ENCODE results near the gene DENND5A.
"Not testable (repeated sequence)": the region's sequence is repeated elsewhere in the genome, so short reads cannot be mapped to it uniquely, and the experiment has no call there.

Gene DENND5A

GRCh38 chr11:9176136-9176535 is 89.0 kb downstream of the DENND5A start:
- no peak for DNase-seq (ENCODE audit: low read depth)

- DNase-seq (ENCODE audit: low read depth) = no peak
These were observed 92.8 kb downstream of the DENND5A start for GRCh38 chr11:9172389-9172788.

- peak; percentile 51 for DNase-seq (ENCODE audit: low read depth)
These were observed 94.7 kb downstream of the DENND5A start for GRCh38 chr11:9170450-9170849.

GRCh38 chr11:9169595-9170295 is 95.4 kb downstream of the DENND5A start:
- DNase-seq (ENCODE audit: low read depth) = no peak

GRCh38 chr11:9161991-9162390 is 103.2 kb downstream of the DENND5A start:
- DNase-seq (ENCODE audit: low read depth) = not testable (repeated sequence)

DNA sequence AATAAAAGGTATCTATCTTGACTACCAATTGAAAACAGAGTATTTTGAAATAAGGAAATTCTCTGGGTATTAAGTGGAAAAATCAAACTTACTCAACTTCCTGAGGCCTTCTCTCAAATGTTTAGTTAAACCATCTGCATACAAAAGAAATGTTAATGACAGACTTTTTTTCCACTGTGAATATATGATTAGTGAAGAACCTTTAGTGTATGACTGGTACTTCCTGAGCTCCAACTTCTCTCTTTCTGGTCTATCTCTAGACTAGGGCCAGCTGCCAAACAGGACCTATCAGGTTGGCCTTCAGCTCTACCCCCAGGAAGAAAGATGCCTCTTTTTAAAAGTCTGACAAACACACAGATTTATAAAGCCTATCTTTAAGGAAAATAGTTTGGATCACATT is 105.0 kb downstream of the DENND5A start:
- no peak for DNase-seq (ENCODE audit: low read depth)

GRCh38 chr11:9158898-9159391 is 106.2 kb downstream of the DENND5A start:
- DNase-seq (ENCODE audit: low read depth) = no peak

GRCh38 chr11:9155930-9156329 is 109.2 kb downstream of the DENND5A start:
- no peak for DNase-seq (ENCODE audit: low read depth)

DNA sequence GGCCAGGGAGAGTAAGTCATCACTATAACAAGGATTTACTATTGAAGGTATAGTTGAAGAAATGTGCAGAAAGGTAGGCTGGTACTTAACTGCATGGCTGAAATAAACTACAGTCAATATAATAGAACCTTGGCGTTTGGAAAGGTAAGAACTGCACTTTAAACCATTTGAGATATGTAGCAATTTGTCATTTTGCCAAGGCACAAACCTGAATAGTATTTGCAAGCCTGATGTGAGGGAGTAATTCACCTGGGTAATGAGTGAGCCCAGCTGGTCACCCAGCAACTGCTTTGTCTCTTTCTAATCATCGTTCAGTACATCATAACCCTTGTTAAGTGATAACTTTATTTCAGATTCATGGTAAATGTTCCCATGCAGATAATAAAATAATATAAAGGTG is 111.5 kb downstream of the DENND5A start:
- no peak for DNase-seq (ENCODE audit: low read depth)

- no peak for DNase-seq (ENCODE audit: low read depth)
These were observed 113.5 kb downstream of the DENND5A start for GRCh38 chr11:9151631-9152030.

GRCh38 chr11:9150926-9151325 is 114.2 kb downstream of the DENND5A start:
- no peak for DNase-seq (ENCODE audit: low read depth)

- DNase-seq (ENCODE audit: low read depth) = peak; percentile 65
These were observed 114.6 kb downstream of the DENND5A start for GRCh38 chr11:9150501-9150900.

DNA sequence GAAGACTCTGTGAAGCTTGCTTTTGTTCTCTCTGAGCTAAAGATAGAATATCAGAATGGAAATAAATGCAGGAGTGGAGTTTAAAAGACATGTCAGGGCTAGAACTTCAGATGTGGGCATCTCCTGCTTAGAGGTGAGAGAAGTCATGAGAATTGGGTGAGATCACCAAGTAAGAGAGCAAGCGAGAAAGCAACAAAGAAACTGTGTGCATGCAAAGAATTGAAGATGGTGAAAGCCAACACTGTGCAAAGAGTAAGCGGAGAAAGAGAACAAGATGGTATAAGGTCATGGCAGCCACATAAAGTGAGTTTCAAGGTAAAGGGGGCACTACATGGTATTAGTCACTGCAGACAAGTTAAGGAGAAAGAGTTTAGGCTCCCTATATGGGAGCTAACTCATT is 116.4 kb downstream of the DENND5A start:
- DNase-seq (ENCODE audit: low read depth) = no peak

DNA sequence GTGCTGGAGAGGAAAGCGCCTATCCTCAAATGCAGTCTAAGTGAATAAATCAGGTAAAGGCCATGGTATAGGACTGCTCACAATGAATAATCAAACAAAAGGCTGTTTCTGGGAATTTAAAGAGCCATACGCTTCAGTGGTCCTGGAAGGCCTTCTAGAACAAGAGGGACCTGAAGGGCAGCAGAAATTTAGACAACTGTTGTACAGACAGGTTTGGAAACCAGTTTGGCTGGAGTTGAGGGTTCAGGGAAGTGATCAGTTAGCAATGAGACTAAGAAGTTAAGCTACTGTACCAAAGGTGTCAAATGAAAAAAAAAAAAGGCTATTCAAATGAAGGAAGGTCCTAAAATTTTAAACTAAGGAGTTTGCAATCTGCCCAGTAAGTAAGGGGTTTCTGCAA is 117.1 kb downstream of the DENND5A start:
- DNase-seq (ENCODE audit: low read depth) = no peak

DNA sequence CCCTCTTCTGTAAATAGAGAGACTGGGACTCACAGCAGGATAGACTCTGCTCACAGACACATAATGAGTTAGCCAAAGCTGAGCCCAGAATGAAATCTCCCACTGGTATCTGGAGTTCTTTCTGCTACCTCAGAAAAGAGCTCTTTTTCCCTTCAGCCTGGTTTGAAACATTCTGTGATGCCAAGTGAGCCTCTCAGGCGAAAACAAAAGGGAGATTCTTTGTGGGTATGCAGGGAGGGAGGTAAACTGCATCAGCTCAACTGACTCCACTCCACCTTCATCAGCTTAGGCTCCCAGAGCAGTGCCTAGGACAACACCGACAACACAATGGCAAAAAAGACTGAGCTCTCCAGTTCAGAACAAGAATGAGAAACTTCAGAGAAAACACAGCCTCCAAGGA is 118.7 kb downstream of the DENND5A start:
- no peak for DNase-seq (ENCODE audit: low read depth)

GRCh38 chr11:9145283-9145682 is 119.9 kb downstream of the DENND5A start:
- no peak for DNase-seq (ENCODE audit: low read depth)

- no peak for DNase-seq (ENCODE audit: low read depth)
These were observed 120.3 kb downstream of the DENND5A start for GRCh38 chr11:9144828-9145227.

DNA sequence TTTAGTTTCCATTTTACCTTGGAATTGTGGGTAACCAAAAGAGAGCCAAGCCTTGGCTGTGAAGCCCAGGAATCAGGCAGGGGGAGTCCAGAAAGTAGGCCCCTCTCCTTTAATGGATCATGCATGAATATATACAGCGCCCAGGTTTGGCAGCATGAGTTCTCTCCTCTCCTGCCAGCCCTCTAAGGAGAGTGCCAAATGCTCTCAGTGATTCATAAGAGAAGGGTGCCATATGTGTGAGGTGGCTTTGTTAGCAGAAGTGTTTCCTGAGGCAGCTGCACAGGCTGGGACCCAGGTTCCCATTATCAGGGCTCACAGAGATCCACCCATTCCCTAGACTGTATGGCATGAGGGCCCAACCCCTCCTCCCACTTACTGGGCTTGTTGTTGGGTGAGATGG is 121.4 kb downstream of the DENND5A start:
- DNase-seq (ENCODE audit: low read depth) = no peak

DNA sequence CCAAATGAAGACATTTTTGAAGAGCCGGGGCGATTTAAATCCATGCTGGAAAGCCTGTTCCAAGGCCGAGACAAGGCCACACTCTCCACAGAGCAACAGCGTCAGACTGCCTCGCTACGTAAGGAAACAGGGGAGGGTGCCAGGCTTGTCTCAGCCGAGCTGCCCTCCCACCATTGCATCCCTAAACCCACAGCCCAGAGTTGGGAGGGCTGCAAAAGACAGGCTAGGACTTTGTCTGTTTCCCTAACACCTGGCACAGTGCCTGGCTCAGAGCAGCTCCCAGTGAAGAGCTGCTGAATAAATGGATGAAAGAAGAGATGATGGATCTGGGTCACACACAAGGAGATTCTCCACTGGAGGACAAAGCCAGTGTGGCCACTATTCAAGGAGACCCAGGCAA is 122.4 kb downstream of the DENND5A start:
- no peak for DNase-seq (ENCODE audit: low read depth)

DNA sequence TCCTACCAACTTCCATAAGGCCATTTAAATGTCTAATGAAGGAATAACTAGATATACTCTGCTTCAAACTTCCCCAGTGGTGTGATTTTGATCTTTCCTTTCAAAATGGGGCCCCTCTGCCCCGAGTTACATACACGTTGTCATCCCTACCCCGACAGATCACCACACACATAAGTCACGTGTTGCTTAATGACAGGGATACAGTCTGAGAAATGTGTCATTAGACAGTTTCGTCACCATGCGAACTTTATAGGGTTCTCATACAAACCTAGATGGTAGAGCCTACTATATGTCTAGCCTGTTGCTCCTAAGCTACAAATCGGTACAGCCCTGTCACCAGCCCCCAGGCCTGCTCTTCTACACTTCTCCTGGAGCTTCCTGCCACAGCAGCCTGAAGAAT is 124.0 kb downstream of the DENND5A start:
- DNase-seq (ENCODE audit: low read depth) = no peak

- DNase-seq (ENCODE audit: low read depth) = no peak
These were observed 125.4 kb downstream of the DENND5A start for GRCh38 chr11:9139628-9140357.

DNA sequence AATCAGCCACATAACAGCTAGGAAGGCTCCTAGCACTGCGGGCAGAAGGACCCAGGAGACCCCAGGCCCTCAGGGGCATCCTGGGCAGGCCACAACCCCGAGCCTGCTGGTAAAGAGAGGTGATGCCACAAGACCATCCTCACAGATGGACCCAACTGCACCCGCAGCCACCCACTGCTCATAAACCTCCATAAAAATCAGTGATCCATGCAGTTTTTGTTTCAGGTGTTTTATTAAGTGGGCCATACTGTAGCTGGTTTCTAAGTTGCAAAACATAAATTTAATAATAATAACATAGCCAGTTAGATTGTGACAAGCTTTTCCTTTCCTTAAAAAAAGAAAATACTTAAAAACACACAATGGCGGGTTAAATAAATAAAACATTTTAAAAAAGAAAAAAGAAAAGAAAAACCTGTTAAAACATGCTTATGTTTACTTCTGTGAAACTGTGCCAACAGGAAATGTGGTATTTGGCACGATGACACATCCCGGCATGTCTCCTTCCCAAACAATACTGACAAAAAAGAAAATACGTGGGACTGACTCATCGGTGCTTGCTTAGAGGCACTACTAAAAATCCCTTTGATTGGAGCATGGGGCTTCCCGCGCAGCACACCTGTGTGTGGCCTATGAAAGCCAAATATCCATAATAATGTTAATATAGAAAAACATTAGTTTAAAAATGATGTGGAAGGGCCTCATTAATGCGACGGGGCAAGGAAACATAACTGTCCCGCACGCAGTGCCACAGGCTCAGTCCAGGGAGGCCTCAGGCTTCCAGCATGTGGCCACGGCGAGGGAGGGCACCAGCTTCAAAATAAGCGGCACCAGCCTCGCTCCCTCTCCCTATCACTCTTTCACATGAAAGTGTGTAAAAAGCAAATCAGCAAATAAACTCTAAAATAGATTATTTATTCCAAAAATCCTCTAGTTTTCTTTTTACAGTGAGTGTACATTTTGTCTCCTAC is 126.3 kb downstream of the DENND5A start:
- DNase-seq (ENCODE audit: low read depth) = peak; percentile 73

DNA sequence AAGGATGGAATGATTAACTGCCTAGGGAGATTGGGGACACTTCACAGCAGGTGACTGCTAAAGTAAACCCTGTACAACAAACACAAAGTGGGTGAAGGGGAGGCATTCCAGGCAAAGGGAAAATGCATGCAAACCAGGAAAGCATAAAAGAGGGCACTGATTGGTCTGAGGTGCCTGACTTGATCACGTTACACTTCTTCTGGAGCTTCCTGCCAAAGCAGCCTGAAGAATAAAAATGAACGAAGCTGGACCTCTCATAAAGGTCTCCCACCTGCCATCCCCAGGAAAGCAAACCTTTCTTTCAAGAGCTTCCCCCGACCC is 127.1 kb downstream of the DENND5A start:
- DNase-seq (ENCODE audit: low read depth) = no peak
